Posterior vena cava (tissue), 2 donors: Measurements from ENCODE around the gene ACE. TPM values are rescaled to one million over a fixed set of nuclear protein-coding genes. Genes with fewer than 3 reads are reported as not detected.
A peak's percentile ranks its signal among the peaks of the same experiment; 100 is the strongest.

Source experiments
- DNase-seq: peaks from one replicate; pipeline ENCODE4 v3.0.0-alpha.2; 2020; ENCODE audit warnings: low spot score
- intact Hi-C, 2 donors: fragments of 100-400 bp; cut with DNase I; formaldehyde crosslinking; loops; one replicate each; pipeline versions ENCODE4 v1.14.1 to v1.14.2; 2022 to 2023
- total RNA-seq, 2 donors: library from RNA; stranded (reverse); fragmentation: NEBNext Ultra II Directional; extraction: Animal tissue kit (Norgen Biotek cat#: 25700); gene quantifications; one replicate each; pipeline ENCODE4 v1.2.1, GENCODE V29; 2021
- donor health status: DM: yes; HTN: yes; CAD: no.
- donor health status: DM: yes; HTN: yes; CAD: no.

ACE gene
- total RNA-seq, 2 donors from 2014 or later, result 9.9 to 16.3 TPM

- DNase-seq, result peak; percentile 38
- intact Hi-C loops, result no loop called here
Measured at GRCh38 chr17:63543822-63544420, 67.1 kb downstream of the ACE start.

- intact Hi-C loops, result no loop called here
- DNase-seq, result peak; percentile 74
Measured at GRCh38 chr17:63544467-63545301, 67.8 kb downstream of the ACE start.

- peak; percentile 71 for DNase-seq
- intact Hi-C loops, result no loop called here
Measured at GRCh38 chr17:63546308-63547082, 69.6 kb downstream of the ACE start.

DNA sequence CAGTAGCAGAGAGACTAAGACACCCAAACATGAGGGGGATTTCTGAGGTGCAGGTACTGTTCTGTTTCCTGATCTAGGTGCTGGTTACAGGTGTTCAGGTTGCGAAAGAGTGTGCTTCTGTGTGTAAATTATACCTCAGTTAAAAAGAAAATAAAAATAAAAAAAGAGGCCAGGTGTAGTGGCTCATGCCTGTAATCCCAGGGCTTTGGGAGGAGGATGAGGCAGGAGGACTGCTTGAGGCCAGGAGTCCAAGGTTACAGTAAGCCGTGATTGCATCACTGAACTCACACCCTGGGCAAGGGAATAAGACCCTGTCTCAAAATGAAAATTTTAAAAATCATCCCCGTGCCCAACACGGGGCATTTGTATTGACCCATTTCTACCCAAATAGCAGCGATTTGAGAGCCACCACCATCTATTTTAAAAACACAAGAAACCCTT lies 70.2 kb downstream of the ACE start:
- intact Hi-C loops, result no loop called here

More for the DNA sequence above, 70.2 kb downstream of the ACE start:
- DNase-seq, result peak; percentile 5

Other genes with a start within 250 kb of the ACE start
- 10 to 100 TPM; 21.3 to 26.2 TPM for gene CYB561, start 30.8 kb upstream of the ACE start, total RNA-seq
- gene KCNH6, start 46.3 kb downstream of the ACE start, total RNA-seq, result not detected
- gene DCAF7, start 73.4 kb downstream of the ACE start, total RNA-seq, result 10 to 100 TPM; 48.4 to 48.6 TPM
- 10 to 100 TPM; 11.6 to 14.3 TPM for gene TACO1, start 123.8 kb downstream of the ACE start, total RNA-seq
- gene MAP3K3, start 145.4 kb downstream of the ACE start, total RNA-seq, result 10 to 100 TPM; 38.5 to 39.8 TPM
- gene LIMD2, start 223.1 kb downstream of the ACE start, total RNA-seq, result 10 to 100 TPM in 1 of 2 donors, 1 to 10 TPM in 1; 9.6 to 13.0 TPM